Measurements from ENCODE around the gene NRAP.
A peak's percentile ranks its signal among the peaks of the same experiment; 100 is the strongest.

NRAP gene

DNA sequence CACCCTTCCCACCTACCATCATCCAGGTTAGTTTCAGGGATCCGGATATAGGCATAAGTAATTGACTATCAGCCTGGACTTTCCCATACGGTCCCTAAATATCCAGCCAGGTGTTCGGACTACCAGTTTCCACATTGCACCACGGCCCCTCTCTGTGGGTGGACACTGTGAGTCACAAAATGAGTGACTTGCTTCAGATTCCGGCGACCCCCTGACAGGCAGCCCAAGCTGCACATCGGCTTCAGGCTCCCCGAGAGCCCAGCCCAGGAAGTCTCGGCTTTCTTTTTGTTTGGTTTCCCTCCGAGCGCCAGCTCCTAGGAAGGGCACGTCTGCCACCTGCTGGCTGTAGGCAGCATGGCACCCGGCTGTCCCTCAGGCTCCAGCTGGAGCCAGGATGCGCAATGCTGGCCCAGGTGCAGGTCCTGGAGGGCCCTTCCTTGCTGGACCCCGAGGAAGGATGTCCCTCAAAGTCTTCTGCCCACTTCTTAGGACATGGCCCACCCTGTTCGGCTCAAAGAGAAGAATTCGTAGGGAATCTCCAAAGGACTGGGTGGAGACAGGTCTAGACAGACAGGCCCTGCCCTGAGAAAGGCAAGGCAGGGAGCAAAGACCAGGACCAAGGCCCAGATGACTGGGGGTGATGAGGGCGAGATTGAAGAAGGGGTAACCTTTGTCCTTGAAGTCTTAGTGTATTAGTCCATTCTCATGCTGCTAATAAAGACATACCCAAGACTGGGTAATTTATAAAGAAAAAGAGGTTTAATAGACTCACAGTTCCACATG, 100.3 kb downstream of the NRAP start (continued):
- no peak for TF ChIP-seq ZNF48 (tag by site-specific recombination; IDR thresholded peaks at IDR 0.05)
- TF ChIP-seq ZBTB6 (tag by site-specific recombination; IDR thresholded peaks at IDR 0.05): no peak
- TF ChIP-seq ZNF707 (tag by site-specific recombination; IDR thresholded peaks at IDR 0.05): no peak
- TF ChIP-seq ZNF76 (tag by site-specific recombination; IDR thresholded peaks at IDR 0.05; ENCODE audit: borderline replicate concordance, low read depth): no peak
- TF ChIP-seq ZBTB10 (tag by site-specific recombination; IDR thresholded peaks at IDR 0.05): no peak
- TF ChIP-seq ZNF221 (tag by site-specific recombination; IDR thresholded peaks at IDR 0.05; ENCODE audit: borderline replicate concordance): no peak
- TF ChIP-seq TCF7L2 (IDR thresholded peaks at IDR 0.05; ENCODE audit: borderline replicate concordance, low read depth, low read length): no peak
- TF ChIP-seq, protein P1, sequence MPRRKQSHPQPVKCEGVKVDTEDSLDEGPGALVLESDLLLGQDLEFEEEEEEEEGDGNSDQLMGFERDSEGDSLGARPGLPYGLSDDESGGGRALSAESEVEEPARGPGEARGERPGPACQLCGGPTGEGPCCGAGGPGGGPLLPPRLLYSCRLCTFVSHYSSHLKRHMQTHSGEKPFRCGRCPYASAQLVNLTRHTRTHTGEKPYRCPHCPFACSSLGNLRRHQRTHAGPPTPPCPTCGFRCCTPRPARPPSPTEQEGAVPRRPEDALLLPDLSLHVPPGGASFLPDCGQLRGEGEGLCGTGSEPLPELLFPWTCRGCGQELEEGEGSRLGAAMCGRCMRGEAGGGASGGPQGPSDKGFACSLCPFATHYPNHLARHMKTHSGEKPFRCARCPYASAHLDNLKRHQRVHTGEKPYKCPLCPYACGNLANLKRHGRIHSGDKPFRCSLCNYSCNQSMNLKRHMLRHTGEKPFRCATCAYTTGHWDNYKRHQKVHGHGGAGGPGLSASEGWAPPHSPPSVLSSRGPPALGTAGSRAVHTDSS (tag by site-specific recombination; IDR thresholded peaks at IDR 0.05): no peak
- TF ChIP-seq ZNF112 (tag by site-specific recombination; IDR thresholded peaks at IDR 0.05): no peak
- TF ChIP-seq, protein P2, sequence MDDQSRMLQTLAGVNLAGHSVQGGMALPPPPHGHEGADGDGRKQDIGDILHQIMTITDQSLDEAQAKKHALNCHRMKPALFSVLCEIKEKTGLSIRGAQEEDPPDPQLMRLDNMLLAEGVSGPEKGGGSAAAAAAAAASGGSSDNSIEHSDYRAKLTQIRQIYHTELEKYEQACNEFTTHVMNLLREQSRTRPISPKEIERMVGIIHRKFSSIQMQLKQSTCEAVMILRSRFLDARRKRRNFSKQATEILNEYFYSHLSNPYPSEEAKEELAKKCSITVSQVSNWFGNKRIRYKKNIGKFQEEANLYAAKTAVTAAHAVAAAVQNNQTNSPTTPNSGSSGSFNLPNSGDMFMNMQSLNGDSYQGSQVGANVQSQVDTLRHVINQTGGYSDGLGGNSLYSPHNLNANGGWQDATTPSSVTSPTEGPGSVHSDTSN (CRISPR knock-in tag; IDR thresholded peaks at IDR 0.05): peak; percentile 40; the same call in 1 of the 2 replicates
- TF ChIP-seq ZNF660 (tag by site-specific recombination; IDR thresholded peaks at IDR 0.05): 0 out of 2 replicates have a peak, but pooled peaks have one; percentile 28
- TF ChIP-seq, protein P3, sequence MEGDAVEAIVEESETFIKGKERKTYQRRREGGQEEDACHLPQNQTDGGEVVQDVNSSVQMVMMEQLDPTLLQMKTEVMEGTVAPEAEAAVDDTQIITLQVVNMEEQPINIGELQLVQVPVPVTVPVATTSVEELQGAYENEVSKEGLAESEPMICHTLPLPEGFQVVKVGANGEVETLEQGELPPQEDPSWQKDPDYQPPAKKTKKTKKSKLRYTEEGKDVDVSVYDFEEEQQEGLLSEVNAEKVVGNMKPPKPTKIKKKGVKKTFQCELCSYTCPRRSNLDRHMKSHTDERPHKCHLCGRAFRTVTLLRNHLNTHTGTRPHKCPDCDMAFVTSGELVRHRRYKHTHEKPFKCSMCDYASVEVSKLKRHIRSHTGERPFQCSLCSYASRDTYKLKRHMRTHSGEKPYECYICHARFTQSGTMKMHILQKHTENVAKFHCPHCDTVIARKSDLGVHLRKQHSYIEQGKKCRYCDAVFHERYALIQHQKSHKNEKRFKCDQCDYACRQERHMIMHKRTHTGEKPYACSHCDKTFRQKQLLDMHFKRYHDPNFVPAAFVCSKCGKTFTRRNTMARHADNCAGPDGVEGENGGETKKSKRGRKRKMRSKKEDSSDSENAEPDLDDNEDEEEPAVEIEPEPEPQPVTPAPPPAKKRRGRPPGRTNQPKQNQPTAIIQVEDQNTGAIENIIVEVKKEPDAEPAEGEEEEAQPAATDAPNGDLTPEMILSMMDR (tag by site-specific recombination; IDR thresholded peaks at IDR 0.05): peak; percentile 93
- TF ChIP-seq ZNF571 (tag by site-specific recombination; IDR thresholded peaks at IDR 0.05): no peak
- no peak for TF ChIP-seq OVOL3 (tag by site-specific recombination; IDR thresholded peaks at IDR 0.05)
- TF ChIP-seq ZNF24 (tag by site-specific recombination; IDR thresholded peaks at IDR 0.05): no peak
- TF ChIP-seq SP2 (tag by site-specific recombination; IDR thresholded peaks at IDR 0.05): no peak
- no peak for TF ChIP-seq ZNF280D (tag by site-specific recombination; IDR thresholded peaks at IDR 0.05)
- no peak for TF ChIP-seq BCL11B (tag by site-specific recombination; IDR thresholded peaks at IDR 0.05; ENCODE audit: low read depth)
- TF ChIP-seq, protein P4, sequence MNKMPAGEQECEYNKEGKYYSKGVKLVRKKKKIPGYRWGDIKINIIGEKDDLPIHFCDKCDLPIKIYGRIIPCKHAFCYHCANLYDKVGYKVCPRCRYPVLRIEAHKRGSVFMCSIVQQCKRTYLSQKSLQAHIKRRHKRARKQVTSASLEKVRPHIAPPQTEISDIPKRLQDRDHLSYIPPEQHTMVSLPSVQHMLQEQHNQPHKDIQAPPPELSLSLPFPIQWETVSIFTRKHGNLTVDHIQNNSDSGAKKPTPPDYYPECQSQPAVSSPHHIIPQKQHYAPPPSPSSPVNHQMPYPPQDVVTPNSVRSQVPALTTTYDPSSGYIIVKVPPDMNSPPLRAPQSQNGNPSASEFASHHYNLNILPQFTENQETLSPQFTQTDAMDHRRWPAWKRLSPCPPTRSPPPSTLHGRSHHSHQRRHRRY (tag by site-specific recombination; IDR thresholded peaks at IDR 0.05): no peak
- TF ChIP-seq ZNF792 (tag by site-specific recombination; IDR thresholded peaks at IDR 0.05): no peak
- no peak; the same call in 1 of the 2 replicates for TF ChIP-seq ZBTB8A (tag by site-specific recombination; IDR thresholded peaks at IDR 0.05)
- TF ChIP-seq ZEB2 (tag by site-specific recombination; IDR thresholded peaks at IDR 0.05): no peak; the same call in 1 of the 2 replicates
- TF ChIP-seq ZNF10 (tag by site-specific recombination; IDR thresholded peaks at IDR 0.05): no peak
- peak; percentile 71 for TF ChIP-seq ZIC2 (tag by site-specific recombination; IDR thresholded peaks at IDR 0.05)
- TF ChIP-seq ZNF529 (tag by site-specific recombination; IDR thresholded peaks at IDR 0.05; ENCODE audit: insufficient replicate concordance): no peak

Data from HEK293 (cell line).